Activated T-cell treated with anti-CD3 and anti-CD28 coated beads, Interleukin-2, amount 50 U/mL, for 48 hours (primary cell): Measurements from ENCODE around the gene EVL.

ENCODE experiments used
- DNase-seq, 2 experiments: peaks; one replicate each; pipeline ENCODE4 v3.0.0-alpha.2; 2020

Gene EVL

GRCh38 chr14:100067971-100068959 is 3.0 kb downstream of the EVL start:
- DNase-seq = peak; percentile 90 to 91

- DNase-seq = peak in 1 of 2 experiments; percentile 48
These were observed 4.1 kb downstream of the EVL start for GRCh38 chr14:100069161-100069800.

- DNase-seq = peak in 1 of 2 experiments; percentile 52
These were observed 5.1 kb downstream of the EVL start for GRCh38 chr14:100070310-100070709.

- DNase-seq = no peak
These were observed 6.3 kb downstream of the EVL start for GRCh38 chr14:100071545-100071944.

- DNase-seq = peak; percentile 68 to 76
These were observed 7.6 kb downstream of the EVL start for GRCh38 chr14:100072783-100073346.

- DNase-seq = peak in 1 of 2 experiments; percentile 61
These were observed 8.6 kb downstream of the EVL start for GRCh38 chr14:100073576-100074430.

GRCh38 chr14:100074431-100075100 is 9.3 kb downstream of the EVL start:
- peak in 1 of 2 experiments; percentile 40 for DNase-seq

GRCh38 chr14:100075681-100076080 is 10.5 kb downstream of the EVL start:
- no peak for DNase-seq

- DNase-seq = peak; percentile 76 to 78
These were observed 10.9 kb downstream of the EVL start for GRCh38 chr14:100076133-100076532.

GRCh38 chr14:100076606-100077005 is 11.4 kb downstream of the EVL start:
- no peak for DNase-seq

GRCh38 chr14:100077441-100077840 is 12.2 kb downstream of the EVL start:
- DNase-seq = peak in 1 of 2 experiments; percentile 19

GRCh38 chr14:100078216-100078803 is 13.1 kb downstream of the EVL start:
- DNase-seq = no peak

- peak; percentile 80 to 84 for DNase-seq
These were observed 13.9 kb downstream of the EVL start for GRCh38 chr14:100078997-100079725.

GRCh38 chr14:100079726-100080005 is 14.4 kb downstream of the EVL start:
- DNase-seq = no peak

GRCh38 chr14:100080206-100080605 is 15.0 kb downstream of the EVL start:
- no peak for DNase-seq

- peak; percentile 44 to 49 for DNase-seq
These were observed 16.9 kb downstream of the EVL start for GRCh38 chr14:100081997-100082625.

- DNase-seq = peak; percentile 32 to 33
These were observed 17.5 kb downstream of the EVL start for GRCh38 chr14:100082723-100083122.

GRCh38 chr14:100083706-100084105 is 18.5 kb downstream of the EVL start:
- DNase-seq = no peak

- peak; percentile 19 to 20 for DNase-seq
These were observed 19.4 kb downstream of the EVL start for GRCh38 chr14:100084591-100084990.

- no peak for DNase-seq
These were observed 20.2 kb downstream of the EVL start for GRCh38 chr14:100085462-100085861.

GRCh38 chr14:100086361-100086760 is 21.1 kb downstream of the EVL start:
- DNase-seq = peak; percentile 21 to 24
